IPS DF 4.7 (cell line): ENCODE results near the gene TAF11L9.
"Not testable (repeated sequence)": the region's sequence is repeated elsewhere in the genome, so short reads cannot be mapped to it uniquely, and the experiment has no call there.

ENCODE experiments used
- DNase-seq: peaks from one replicate; pipeline ENCODE4 v3.0.0-alpha.2; 2013; ENCODE audit warnings: low spot score; ENCODE audit errors: extremely low read depth

The TAF11L9 gene

GRCh38 chr5:17594255-17594654 lies at the start of gene TAF11L9:
Gene TAF11L9, minus strand, starts transcription at chr5:17594394.
- not testable (repeated sequence) for DNase-seq

DNA sequence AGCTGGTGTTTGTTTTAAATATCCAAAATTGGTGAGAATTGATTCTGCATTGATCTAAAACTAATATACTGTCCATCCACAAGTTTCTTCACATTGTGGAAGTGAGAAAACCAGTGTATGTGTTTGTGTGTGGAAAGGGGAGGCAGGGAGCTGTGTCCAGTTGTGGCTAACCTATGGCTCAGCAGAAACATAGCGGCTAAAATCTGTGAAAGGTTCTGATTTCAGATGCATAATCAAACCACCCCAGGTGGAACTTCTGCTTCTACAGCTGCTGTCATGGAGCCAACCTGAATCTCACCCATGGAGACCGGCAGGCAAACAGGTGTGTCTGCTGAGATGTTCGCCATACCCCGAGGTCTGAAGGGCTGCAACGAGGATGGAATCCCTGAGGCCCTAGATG lies 40.0 kb upstream of the TAF11L9 start, which contains the start of gene TAF11L14:
Gene TAF11L14, plus strand, starts transcription at position 301 of the 400 bp plus-strand sequence.
- DNase-seq = no peak

- DNase-seq = not testable (repeated sequence)
Observed at GRCh38 chr5:17631788-17632187, 37.6 kb upstream of the TAF11L9 start, which contains the start of gene TAF11L13. Gene TAF11L13, plus strand, starts transcription at chr5:17632088.

DNA sequence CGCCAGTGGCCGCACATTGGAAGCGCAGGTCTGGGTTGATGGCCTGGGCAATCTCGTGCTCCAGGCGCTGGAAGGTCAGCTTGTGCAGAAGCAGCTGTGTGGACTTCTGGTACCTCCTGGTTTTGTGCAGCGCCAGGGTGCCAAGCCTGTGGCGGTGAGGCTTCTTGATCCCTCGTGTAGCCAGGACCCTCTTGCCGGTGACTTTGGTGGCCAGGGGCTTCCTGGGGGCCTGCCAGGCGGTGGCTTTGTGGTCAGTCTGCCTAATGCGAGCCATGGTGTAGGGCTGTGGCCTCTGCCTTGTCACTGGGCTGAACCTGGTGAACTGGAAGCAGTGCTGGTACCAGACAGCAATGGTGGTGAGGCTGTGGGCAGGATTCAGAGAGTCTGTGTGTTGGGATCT lies 31.5 kb upstream of the TAF11L9 start:
- DNase-seq = no peak

DNA sequence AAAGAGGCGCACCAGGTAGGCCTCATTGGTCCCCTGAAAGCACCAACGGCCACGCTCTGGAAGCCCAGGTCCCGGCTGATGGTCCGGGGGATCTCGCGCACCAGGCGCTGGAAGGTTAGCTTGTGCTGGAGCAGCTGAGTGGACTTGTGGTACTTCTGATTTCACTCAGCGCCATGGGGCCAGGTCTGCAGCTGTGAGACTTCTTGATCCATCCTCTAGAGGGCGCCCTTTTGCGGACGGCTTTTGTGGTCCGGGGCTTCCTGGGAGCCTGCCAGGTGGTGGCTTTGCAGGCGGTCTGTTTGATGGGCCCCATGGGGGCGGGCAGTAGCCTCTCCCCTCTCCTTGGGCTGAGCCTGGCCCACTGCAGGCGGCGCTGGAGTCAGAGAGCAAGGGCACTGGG lies 26.4 kb upstream of the TAF11L9 start:
- peak; percentile 14 for DNase-seq

DNA sequence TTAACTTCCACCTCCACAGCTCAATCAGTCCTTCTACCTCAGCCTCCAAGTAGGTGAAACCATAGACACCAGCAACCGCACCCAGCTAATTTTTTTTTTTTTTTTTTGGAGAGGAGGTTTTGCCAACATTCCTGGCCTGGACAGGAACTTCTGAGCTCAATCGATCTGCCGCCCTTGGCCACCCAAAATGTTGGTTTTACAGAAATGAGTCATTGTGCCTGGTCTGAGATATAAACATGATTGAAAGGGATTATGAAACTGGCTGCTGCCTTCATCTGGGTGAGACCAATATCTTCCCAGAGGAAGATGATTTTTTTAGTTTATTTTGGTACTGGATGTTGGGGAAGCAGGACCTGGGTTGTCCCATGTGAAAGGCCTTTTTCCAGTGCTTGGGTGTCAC lies 25.2 kb upstream of the TAF11L9 start:
- DNase-seq = no peak

- DNase-seq = no peak
Observed at GRCh38 chr5:17614872-17615605, 20.8 kb upstream of the TAF11L9 start.

DNA sequence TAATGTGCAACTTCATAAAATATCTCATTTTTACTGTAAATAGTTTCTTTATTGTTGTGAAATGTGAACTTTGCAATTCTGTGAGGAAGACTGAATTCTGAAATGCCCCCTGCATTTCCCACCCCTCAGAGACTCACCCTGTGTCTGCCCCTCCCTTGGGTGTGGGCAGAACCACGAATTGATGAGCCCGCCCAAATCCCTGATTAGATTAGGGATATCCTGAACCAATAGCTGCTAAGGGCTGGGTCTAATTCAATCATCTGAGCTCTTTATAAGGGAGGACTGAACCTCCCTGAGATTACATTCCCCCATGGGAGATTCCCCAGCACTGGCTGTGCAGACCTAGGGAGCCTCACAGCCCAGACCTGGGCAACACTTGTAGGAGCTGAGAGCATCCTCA lies 15.9 kb upstream of the TAF11L9 start, which contains the start of gene TAF11L12:
Gene TAF11L12, plus strand, starts transcription at position 301 of the 400 bp plus-strand sequence.
- DNase-seq = not testable (repeated sequence)

DNA sequence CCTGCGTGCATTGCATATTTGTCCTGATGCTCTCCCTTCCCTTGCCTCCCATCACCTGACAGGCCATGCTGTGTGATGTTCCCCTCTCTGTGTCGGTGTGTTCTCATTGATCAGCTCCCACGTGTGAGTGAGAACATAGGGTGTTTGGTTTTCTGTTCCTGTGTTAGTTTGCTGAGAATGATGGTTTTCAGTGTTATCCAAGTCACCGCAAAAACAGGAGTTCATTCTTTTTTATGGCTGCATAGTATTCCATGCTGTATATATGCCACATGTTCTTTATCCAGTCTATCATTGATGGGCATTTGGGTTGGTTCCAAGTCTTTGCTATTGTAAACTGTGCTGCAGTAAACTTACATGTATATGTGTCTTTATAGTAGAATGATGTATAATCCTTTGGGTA lies 13.3 kb upstream of the TAF11L9 start:
- DNase-seq = not testable (repeated sequence)

GRCh38 chr5:17604951-17605350 lies 10.8 kb upstream of the TAF11L9 start:
- no peak for DNase-seq

- not testable (repeated sequence) for DNase-seq
Observed at GRCh38 chr5:17603880-17604279, 9.7 kb upstream of the TAF11L9 start, which contains the start of gene TAF11L11. Gene TAF11L11, plus strand, starts transcription at chr5:17604183.

DNA sequence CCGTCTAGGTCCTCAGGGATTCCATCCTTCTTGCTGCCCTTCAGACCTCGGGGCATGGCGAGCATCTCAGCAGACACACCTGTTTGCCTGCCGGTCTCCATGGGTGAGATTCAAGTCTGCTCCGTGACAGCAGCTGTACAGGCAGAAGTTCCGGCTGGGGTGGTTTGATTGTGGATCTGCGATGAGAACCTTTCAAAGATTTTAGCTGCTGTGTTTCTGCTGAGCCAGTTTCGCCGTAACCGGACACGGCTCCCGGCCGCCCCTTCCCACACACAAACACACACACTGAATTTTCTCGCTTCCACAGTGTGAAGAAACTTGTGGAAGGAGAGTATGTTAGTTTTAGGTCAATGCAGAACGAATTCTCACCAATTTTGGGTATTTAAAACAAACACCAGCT lies 3.5 kb upstream of the TAF11L9 start, which contains the start of gene TAF11L10:
Gene TAF11L10, minus strand, starts transcription at position 101 of the 400 bp plus-strand sequence.
- not testable (repeated sequence) for DNase-seq

- DNase-seq = not testable (repeated sequence)
Observed at GRCh38 chr5:17590860-17591259, 3.3 kb downstream of the TAF11L9 start, which contains the start of gene TAF11L8. Gene TAF11L8, minus strand, starts transcription at chr5:17590960.

DNA sequence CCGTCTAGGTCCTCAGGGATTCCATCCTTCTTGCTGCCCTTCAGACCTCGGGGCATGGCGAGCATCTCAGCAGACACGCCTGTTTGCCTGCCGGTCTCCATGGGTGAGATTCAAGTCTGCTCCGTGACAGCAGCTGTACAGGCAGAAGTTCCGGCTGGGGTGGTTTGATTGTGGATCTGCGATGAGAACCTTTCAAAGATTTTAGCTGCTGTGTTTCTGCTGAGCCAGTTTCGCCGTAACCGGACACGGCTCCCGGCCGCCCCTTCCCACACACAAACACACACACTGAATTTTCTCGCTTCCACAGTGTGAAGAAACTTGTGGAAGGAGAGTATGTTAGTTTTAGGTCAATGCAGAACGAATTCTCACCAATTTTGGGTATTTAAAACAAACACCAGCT lies 8.5 kb downstream of the TAF11L9 start, which contains the start of gene TAF11L7:
Gene TAF11L7, minus strand, starts transcription at position 101 of the 400 bp plus-strand sequence.
- not testable (repeated sequence) for DNase-seq
